Heart right ventricle (tissue), 16 donors: Measurements from ENCODE around the gene ZRANB2. TPM values are rescaled to one million over a fixed set of nuclear protein-coding genes. Genes with fewer than 3 reads are reported as not detected.

Source experiments
- ATAC-seq, 8 donors: fragments of 200-7000 bp; cut with Tn5 transposase; one replicate each; pipeline ENCODE4 v1.9.1; 2020; ENCODE audit warnings: mild to moderate bottlenecking in 8 of 8, moderate library complexity in 8 of 8, moderate number of reproducible peaks in 1 of 8
- DNase-seq, 2 donors: peaks; one replicate each; pipeline ENCODE4 v3.0.0-alpha.2; 2020
- H3K27ac ChIP-seq, 10 donors: fragments of 200-600 bp; sonication (generic) in 2 of 10; one replicate each; pipeline versions ENCODE4 v1.5.0 to v1.8.0; 2020 to 2022; ENCODE audit warnings: mild to moderate bottlenecking in 3 of 10
- H3K27me3 ChIP-seq, 7 donors: fragments of 200-600 bp; one replicate each; pipeline ENCODE4 v1.8.0; 2021 to 2022; ENCODE audit warnings: mild to moderate bottlenecking in 2 of 7
- H3K36me3 ChIP-seq, 9 donors: fragments of 200-600 bp; sonication (generic) in 1 of 9; one replicate each; pipeline versions ENCODE4 v1.5.0 to v1.8.0; 2020 to 2022; ENCODE audit warnings: mild to moderate bottlenecking in 2 of 9
- H3K4me1 ChIP-seq, 9 donors: fragments of 200-600 bp; sonication (generic) in 1 of 9; one replicate each; pipeline versions ENCODE4 v1.5.0 to v1.8.0; 2020 to 2022; ENCODE audit warnings: mild to moderate bottlenecking in 4 of 9
- H3K4me3 ChIP-seq, 10 donors: fragments of 200-600 bp; sonication (generic) in 2 of 10; one replicate each; pipeline versions ENCODE4 v1.5.0 to v1.8.0; 2020 to 2022; ENCODE audit warnings: mild to moderate bottlenecking in 7 of 10, moderate library complexity in 2 of 10
- H3K9me3 ChIP-seq, 11 donors: fragments of 200-600 bp in 10 of 11; sonication (generic) in 2 of 11; one replicate each; pipeline versions ENCODE4 v1.5.0 to v1.8.0; 2013 to 2022; ENCODE audit warnings: mild to moderate bottlenecking in 2 of 11, control low read depth in 1 of 11, moderate library complexity in 1 of 11
- CTCF ChIP-seq, 9 donors: fragments of 200-600 bp; sonication (generic) in 2 of 9; IDR thresholded peaks; one replicate each; pipeline versions ENCODE4 v1.5.0 to v1.8.0; 2021 to 2022; ENCODE audit warnings: antibody characterized with exemption in 9 of 9, mild to moderate bottlenecking in 5 of 9, moderate library complexity in 1 of 9
- WGBS, 2 donors: extraction: QIAGEN DNeasy Blood & Tissue Kit; methylation state at CpG; one replicate each; pipeline ENCODE4 v1.1.7; 2013; ENCODE audit warnings: inconsistent platforms in 1 of 2; 5-methylcytosine and 5-hydroxymethylcytosine counted together
- intact Hi-C, 10 donors: fragments of 100-400 bp; cut with DNase I; formaldehyde crosslinking; loops; one replicate each; pipeline versions ENCODE4 v1.11.1 to v1.14.2; 2022
- polyA plus RNA-seq, 2 donors: library from polyadenylated mRNA; stranded (reverse); fragments of 200-250 nt; gene quantifications; one replicate each; pipeline ENCODE4 v1.2.3, GENCODE V29; 2013
- total RNA-seq, 10 donors: library from RNA; stranded (reverse); fragmentation: NEBNext Ultra II Directional in 3 of 10; extraction: Animal tissue kit (Norgen Biotek cat#: 25700) in 3 of 10; gene quantifications; one replicate each; pipeline versions ENCODE4 v1.2.1 to v1.2.4, GENCODE V29; 2021 to 2023
- donor health status: Arrhythmogenic right ventricular cardiomyopathy.
- donor health status: ischemic (EF 13 %, LVEDD 7.1; RV severe dilation, severe dysfunction).
- donor health status: healthy with polysubstance abuse.
- donor health status: DM: no; HTN: yes; CAD: no.
- donor health status: DM: no; HTN: no; CAD: no.
- donor health status: ischemic (EF 25% LVEDD 6.9; RV normal size, moderate dysfunction).
- donor health status: ischemic (EF 25% LVEDD 5.7; RV mildly dilated, moderate dysfunction).
- donor health status: healthy.
- donor health status: DM: yes; HTN: yes; CAD: no.
- donor health status: Ischemic cardiomyopathy.
- donor health status: ischemic (EF 35%, LVEDD 5.7; RV mildly dilated, moderate dysfunction).
- donor health status: nonischemic (EF 11% LVEDD 7.7; RV severe dilation, severe dysfunction).
- donor health status: DM: yes; HTN: yes; CAD: no.
- donor health status: PGD.
- donor health status: ischemic (EF 29% LVEDD 5.4; RV normal size, mild dysfunction).
- donor health status: nonischemic (EF 23%, LVEDD 6.1; RV moderate dilation, normal function).

ZRANB2 gene
- total and polyA plus RNA-seq, 12 donors = 26.5 to 55.5 (median 48.4) TPM

- no peaks in the 10 kb centered on the region for H3K4me1 ChIP-seq
- TF ChIP-seq CTCF (IDR thresholded peaks at IDR 0.05) = no peak
- H3K36me3 ChIP-seq = no peaks in the 10 kb centered on the region
- intact Hi-C loops = no loop called here
- no peak overlapping the region for H3K27ac ChIP-seq
- no peak for ATAC-seq
- H3K9me3 ChIP-seq = no peaks in the 10 kb centered on the region
- no peak for DNase-seq
- no peak overlapping the region for H3K4me3 ChIP-seq
- H3K27me3 ChIP-seq = no peaks in the 10 kb centered on the region
- WGBS, 2 donors = 71 to 82% methylated on average over 8 of the region's 8 CpGs
Observed at GRCh38 chr1:71106658-71107322, 26.0 kb upstream of the ZRANB2 start.

- Histone ChIP-seq H3K36me3 (no peaks in the 10 kb centered on the region), H3K4me3 (no peak overlapping the region), H3K9me3 (no peaks in the 10 kb centered on the region), H3K27me3 (no peaks in the 10 kb centered on the region), H3K27ac (no peak overlapping the region), H3K4me1 (no peaks in the 10 kb centered on the region)
- no peak for DNase-seq
- intact Hi-C loops = no loop called here
- 89 to 90% methylated on average over 4 of the region's 4 CpGs for WGBS, 2 donors
- ATAC-seq = no peak
- no peak for TF ChIP-seq CTCF (IDR thresholded peaks at IDR 0.05)
Observed at GRCh38 chr1:71104417-71104816, 23.6 kb upstream of the ZRANB2 start.

DNA sequence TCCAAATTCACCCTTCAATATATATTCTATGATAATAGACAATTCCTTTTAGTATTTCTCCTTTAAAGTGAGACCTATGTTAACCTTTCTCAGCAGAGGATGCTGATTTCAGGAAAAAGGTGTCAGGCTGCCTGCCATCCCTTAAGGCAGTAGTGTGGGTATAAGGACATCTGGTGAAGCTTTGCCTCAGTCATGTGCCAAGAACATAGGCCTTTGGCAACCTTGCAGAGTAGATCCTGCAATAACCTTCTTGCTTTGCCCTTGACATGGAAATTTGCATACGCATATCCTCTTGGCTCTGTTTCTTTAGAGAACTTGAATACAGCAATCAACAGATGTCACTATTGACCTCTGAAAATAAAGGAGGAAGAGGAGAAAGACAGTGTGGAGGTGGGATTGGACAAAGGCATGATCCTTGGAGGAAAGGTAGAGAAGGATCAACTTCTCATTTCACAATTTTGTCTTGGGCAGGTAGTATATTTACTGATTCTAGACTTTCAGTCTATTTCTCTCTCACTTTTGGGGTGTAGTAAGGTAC lies 21.1 kb upstream of the ZRANB2 start:
- Histone ChIP-seq H3K27me3 (no peaks in the 10 kb centered on the region), H3K4me1 (no peaks in the 10 kb centered on the region), H3K9me3 (no peaks in the 10 kb centered on the region), H3K27ac (no peak overlapping the region), H3K4me3 (no peak overlapping the region), H3K36me3 (no peaks in the 10 kb centered on the region)
- 84 to 86% methylated on average over 1 of the region's 1 CpG for WGBS, 2 donors
- ATAC-seq = no peak
- no peak for TF ChIP-seq CTCF (IDR thresholded peaks at IDR 0.05)
- no peak for DNase-seq
- intact Hi-C loops = no loop called here

- no peak for DNase-seq
- Histone ChIP-seq H3K4me1 (no peaks in the 10 kb centered on the region), H3K27ac (no peak overlapping the region), H3K9me3 (no peaks in the 10 kb centered on the region), H3K36me3 (no peaks in the 10 kb centered on the region), H3K4me3 (no peak overlapping the region), H3K27me3 (no peaks in the 10 kb centered on the region)
- ATAC-seq = no peak
- TF ChIP-seq CTCF (IDR thresholded peaks at IDR 0.05) = no peak
- WGBS, 2 donors = 92 to 100% methylated on average over 1 of the region's 1 CpG
- intact Hi-C loops = loop anchor here in 3 of 10 donors (10.0 kb wide), 2 partner anchors 427 to 437 kb away; no protein-coding TSS in a partner anchor
Observed at GRCh38 chr1:71097428-71097827, 16.6 kb upstream of the ZRANB2 start.
